GM21737 (cell line): ENCODE data around the gene SGK2.
A peak's percentile ranks its signal among the peaks of the same experiment; 100 is the strongest.
"Not testable (repeated sequence)": the region's sequence is repeated elsewhere in the genome, so short reads cannot be mapped to it uniquely, and the experiment has no call there.

ENCODE experiments used
- ATAC-seq: cut with Tn5 transposase; IDR thresholded peaks from one replicate; pipeline ENCODE4 v1.9.1; 2021; ENCODE audit warnings: mild to moderate bottlenecking, moderate library complexity; ENCODE audit not compliant: unreplicated experiment

Gene SGK2

GRCh38 chr20:43590392-43591303 is 31.8 kb downstream of the SGK2 start, which contains the start of gene IFT52:
Gene IFT52 (plus strand): TSS chr20:43590937. CDS start chr20:43594699, 3,762 bp downstream.
- ATAC-seq, result peak; percentile 99

DNA sequence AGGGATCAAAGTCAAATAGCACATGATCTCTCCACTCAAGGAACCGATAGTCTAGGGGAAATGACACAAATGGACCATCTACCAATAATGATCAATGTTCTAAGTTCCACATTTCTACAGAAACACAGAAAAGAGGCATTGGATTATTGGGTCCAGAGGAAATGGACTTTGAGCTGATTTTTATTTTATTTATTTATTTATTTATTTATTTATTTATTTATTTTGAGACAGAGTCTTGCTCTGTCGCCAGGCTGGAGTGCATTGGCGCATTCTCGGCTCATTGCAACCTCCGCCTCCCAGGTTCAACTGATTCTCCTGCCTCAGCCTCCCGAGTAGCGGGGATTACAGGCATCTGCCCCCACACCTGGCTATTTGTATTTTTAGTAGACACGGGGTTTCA is 43.1 kb downstream of the SGK2 start:
- ATAC-seq, result not testable (repeated sequence)

DNA sequence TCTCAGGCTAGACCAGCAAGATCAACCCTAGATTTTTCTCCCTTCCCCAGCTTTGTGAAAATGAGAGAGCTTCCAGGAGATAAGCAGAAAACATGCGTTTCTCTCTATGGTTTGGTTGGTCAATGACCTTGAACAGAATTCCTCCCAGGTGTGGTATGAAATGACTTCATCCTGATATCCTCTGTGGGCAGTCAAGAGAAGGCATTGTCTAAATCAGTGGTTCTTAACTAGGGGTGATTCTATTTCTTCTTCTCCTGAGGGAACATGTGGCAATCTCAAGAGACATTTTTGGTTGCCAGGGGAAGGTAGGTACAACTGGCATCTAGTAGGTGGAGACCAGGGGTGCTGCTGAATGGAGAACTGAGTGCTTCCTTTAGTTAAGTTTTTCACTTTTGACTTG is 44.3 kb downstream of the SGK2 start:
- ATAC-seq, result no peak

- ATAC-seq, result no peak
Observed at GRCh38 chr20:43605715-43606114, 46.9 kb downstream of the SGK2 start.

DNA sequence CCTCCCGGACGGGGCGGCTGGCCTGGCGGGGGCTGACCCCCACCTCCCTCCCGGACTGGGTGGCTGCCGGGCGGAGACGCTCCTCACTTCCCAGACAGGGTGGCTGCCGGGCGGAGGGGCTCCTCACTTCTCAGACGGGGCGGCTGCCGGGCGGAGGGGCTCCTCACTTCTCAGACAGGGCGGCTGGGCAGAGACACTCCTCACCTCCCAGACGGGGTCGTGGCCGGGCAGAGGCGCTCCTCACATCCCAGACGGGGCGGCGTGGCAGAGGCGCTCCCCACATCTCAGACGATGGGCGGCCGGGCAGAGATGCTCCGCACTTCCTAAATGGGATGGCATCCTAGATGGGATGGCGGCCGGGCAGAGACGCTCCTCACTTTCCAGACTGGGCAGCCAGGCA is 48.5 kb downstream of the SGK2 start:
- ATAC-seq, result not testable (repeated sequence)

DNA sequence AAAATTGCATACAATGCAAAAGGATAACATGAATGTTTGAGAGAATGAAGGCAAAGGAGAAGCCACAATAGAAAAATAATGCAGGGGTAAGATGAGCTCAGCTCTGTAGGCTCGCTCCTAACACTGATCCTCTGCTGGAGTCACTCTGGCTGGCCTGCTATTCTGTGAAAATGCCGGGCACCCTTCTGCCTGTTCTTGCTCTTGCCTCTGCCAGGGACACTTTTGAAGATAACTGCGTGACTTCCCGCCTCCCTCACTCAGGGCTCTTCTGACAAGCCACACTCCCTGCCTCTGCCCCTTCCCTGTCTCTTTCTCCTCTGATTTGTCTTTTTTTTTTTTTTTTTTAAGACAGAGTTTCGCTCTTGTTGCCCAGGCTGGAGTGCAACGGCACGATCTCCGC is 72.8 kb downstream of the SGK2 start:
- ATAC-seq, result no peak
